GM18526 (cell line): ENCODE measurements around the gene SYNRG.

Experiments
- POLR2A ChIP-seq: IDR thresholded peaks from 3 replicates; pipeline ENCODE4 v1.6.1; 2011; ENCODE audit not compliant: insufficient read length; ENCODE audit errors: extremely low read depth

SYNRG gene

GRCh38 chr17:37605813-37606505 is 3.3 kb downstream of the SYNRG start:
- TF ChIP-seq POLR2A: no peak

- no peak for TF ChIP-seq POLR2A
Measured at GRCh38 chr17:37605081-37605480, 4.1 kb downstream of the SYNRG start.

GRCh38 chr17:37604556-37604955 is 4.7 kb downstream of the SYNRG start:
- no peak for TF ChIP-seq POLR2A

- TF ChIP-seq POLR2A: no peak
Measured at GRCh38 chr17:37598145-37598544, 11.1 kb downstream of the SYNRG start.

GRCh38 chr17:37592291-37592690 is 16.9 kb downstream of the SYNRG start:
- no peak for TF ChIP-seq POLR2A

- TF ChIP-seq POLR2A: no peak
Measured at GRCh38 chr17:37585066-37585465, 24.2 kb downstream of the SYNRG start.

GRCh38 chr17:37576281-37576680 is 32.9 kb downstream of the SYNRG start:
- TF ChIP-seq POLR2A: no peak

GRCh38 chr17:37574427-37574826 is 34.8 kb downstream of the SYNRG start:
- no peak for TF ChIP-seq POLR2A

GRCh38 chr17:37571674-37572073 is 37.5 kb downstream of the SYNRG start:
- TF ChIP-seq POLR2A: no peak

- no peak for TF ChIP-seq POLR2A
Measured at GRCh38 chr17:37570527-37571093, 38.6 kb downstream of the SYNRG start.

GRCh38 chr17:37568350-37569053 is 40.7 kb downstream of the SYNRG start:
- no peak for TF ChIP-seq POLR2A

GRCh38 chr17:37567538-37567937 is 41.7 kb downstream of the SYNRG start:
- TF ChIP-seq POLR2A: no peak

GRCh38 chr17:37567137-37567536 is 42.1 kb downstream of the SYNRG start:
- TF ChIP-seq POLR2A: no peak

- TF ChIP-seq POLR2A: no peak
Measured at GRCh38 chr17:37564252-37564651, 45.0 kb downstream of the SYNRG start.

GRCh38 chr17:37562016-37562745 is 47.0 kb downstream of the SYNRG start:
- no peak for TF ChIP-seq POLR2A

GRCh38 chr17:37558299-37558698 is 50.9 kb downstream of the SYNRG start:
- no peak for TF ChIP-seq POLR2A
